Activated CD8-positive, alpha-beta memory T cell treated with anti-CD3 and anti-CD28 coated beads, Interleukin-2, amount 50 U/mL, for 4 hours (primary cell): ENCODE data around the gene NAA38.

Source experiments
- DNase-seq: peaks from one replicate; pipeline ENCODE4 v3.0.0-alpha.2; 2020

NAA38 gene

GRCh38 chr17:7839876-7840261, 17.5 kb downstream of the NAA38 start:
- DNase-seq, result no peak

- no peak for DNase-seq
Observed at GRCh38 chr17:7839190-7839875, 18.0 kb downstream of the NAA38 start.

GRCh38 chr17:7838090-7839075, 19.0 kb downstream of the NAA38 start:
- DNase-seq, result peak; percentile 31

- no peak for DNase-seq
Observed at GRCh38 chr17:7837408-7838088, 19.8 kb downstream of the NAA38 start.

GRCh38 chr17:7836596-7837407, 20.6 kb downstream of the NAA38 start:
- DNase-seq, result peak; percentile 51

GRCh38 chr17:7835814-7836595, 21.4 kb downstream of the NAA38 start:
- peak; percentile 48 for DNase-seq

GRCh38 chr17:7834957-7835813, 22.2 kb downstream of the NAA38 start:
- peak; percentile 89 for DNase-seq

GRCh38 chr17:7834542-7834956, 22.8 kb downstream of the NAA38 start:
- DNase-seq, result peak; percentile 50

- peak; percentile 85 for DNase-seq
Observed at GRCh38 chr17:7833795-7834541, 23.4 kb downstream of the NAA38 start, which contains the start of gene KDM6B. Gene KDM6B (plus strand): TSS chr17:7834217. CDS start chr17:7845555, 11,338 bp downstream.

GRCh38 chr17:7833011-7833794, 24.2 kb downstream of the NAA38 start:
- DNase-seq, result no peak

- DNase-seq, result no peak
Observed at GRCh38 chr17:7832431-7832830, 24.9 kb downstream of the NAA38 start.

- no peak for DNase-seq
Observed at GRCh38 chr17:7831233-7831632, 26.1 kb downstream of the NAA38 start.

GRCh38 chr17:7830616-7831015, 26.7 kb downstream of the NAA38 start:
- no peak for DNase-seq

GRCh38 chr17:7825206-7825990, 32.0 kb downstream of the NAA38 start:
- no peak for DNase-seq

- no peak for DNase-seq
Observed at GRCh38 chr17:7824021-7824924, 33.1 kb downstream of the NAA38 start.

- no peak for DNase-seq
Observed at GRCh38 chr17:7823581-7824001, 33.8 kb downstream of the NAA38 start.

GRCh38 chr17:7822126-7822525, 35.2 kb downstream of the NAA38 start:
- DNase-seq, result no peak
